Measurements from ENCODE around the gene CRYGN.

Gene CRYGN

GRCh38 chr7:151460474-151460855 lies 20.5 kb upstream of the CRYGN start:
- TF ChIP-seq, protein P1, sequence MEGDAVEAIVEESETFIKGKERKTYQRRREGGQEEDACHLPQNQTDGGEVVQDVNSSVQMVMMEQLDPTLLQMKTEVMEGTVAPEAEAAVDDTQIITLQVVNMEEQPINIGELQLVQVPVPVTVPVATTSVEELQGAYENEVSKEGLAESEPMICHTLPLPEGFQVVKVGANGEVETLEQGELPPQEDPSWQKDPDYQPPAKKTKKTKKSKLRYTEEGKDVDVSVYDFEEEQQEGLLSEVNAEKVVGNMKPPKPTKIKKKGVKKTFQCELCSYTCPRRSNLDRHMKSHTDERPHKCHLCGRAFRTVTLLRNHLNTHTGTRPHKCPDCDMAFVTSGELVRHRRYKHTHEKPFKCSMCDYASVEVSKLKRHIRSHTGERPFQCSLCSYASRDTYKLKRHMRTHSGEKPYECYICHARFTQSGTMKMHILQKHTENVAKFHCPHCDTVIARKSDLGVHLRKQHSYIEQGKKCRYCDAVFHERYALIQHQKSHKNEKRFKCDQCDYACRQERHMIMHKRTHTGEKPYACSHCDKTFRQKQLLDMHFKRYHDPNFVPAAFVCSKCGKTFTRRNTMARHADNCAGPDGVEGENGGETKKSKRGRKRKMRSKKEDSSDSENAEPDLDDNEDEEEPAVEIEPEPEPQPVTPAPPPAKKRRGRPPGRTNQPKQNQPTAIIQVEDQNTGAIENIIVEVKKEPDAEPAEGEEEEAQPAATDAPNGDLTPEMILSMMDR (conservative IDR thresholded peaks at IDR 0.05; ENCODE audit: control insufficient read depth, insufficient read depth, low read depth, low read length) = no peak
- DNase-seq (ENCODE audit: low read depth) = no peak
- H3K4me3 ChIP-seq (ENCODE audit: control insufficient read depth, low read depth, low read length) = peak overlapping the region; percentile 20

DNA sequence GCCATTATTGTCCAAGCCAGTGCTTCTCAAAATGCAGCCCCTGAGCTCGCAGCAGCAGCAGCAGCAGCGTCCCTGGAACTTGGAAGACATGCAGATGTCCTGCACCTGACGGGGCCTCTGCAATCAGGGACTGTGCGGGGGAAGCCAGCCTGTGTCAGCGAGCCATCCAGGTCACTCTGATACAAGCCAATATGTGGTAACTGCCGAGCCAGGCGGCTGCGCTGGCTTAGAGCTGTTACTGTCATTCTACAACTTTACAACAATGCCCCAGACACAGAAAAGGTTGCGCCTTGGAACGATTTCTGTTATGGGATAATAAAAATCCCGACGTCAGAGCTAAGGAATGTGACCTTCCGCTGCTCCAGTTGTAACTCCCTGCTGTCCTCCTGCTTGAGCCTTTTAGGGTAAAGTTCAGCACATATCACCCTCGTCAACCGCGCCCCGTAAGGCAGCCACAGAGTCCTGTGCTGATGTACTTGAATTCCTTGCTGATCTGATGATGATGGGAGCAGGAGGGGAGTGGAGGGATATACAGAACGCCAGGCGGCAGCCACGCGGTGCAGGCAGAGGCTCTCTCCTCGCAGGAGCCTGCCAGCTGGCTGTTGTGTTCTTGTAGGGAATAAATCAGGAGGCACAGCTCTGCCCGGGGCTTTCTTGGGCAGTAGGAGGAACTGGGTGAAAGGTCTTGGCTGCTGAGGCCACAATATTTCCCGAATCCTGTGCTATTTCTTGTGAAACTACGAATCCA lies 20.0 kb upstream of the CRYGN start:
- TF ChIP-seq, protein P1 (conservative IDR thresholded peaks at IDR 0.05; ENCODE audit: control insufficient read depth, insufficient read depth, low read depth, low read length) = peak; percentile 38
- H3K4me3 ChIP-seq (ENCODE audit: control insufficient read depth, low read depth, low read length) = peak overlapping the region; percentile 20
- peak; percentile 88 for DNase-seq (ENCODE audit: low read depth)

DNA sequence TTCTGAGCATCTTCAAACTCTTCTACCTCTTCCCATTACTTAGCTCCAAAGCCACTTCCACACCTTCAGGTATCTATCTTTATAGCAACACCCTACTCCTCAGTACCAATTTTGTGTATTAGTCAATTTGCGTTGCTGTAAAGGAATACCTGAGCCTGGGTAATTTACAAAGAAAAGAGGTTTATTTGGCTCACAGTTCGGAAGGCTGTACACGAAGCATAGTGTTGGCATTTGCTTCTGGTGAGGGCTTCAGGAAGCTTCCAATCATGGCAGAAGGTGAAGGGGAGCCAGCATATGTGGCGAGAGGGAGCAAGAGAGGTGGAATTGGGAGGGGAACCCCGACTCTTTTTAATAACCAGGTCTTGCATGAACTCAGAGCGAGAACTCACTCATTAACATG lies 17.6 kb upstream of the CRYGN start:
- no peak overlapping the region for H3K4me3 ChIP-seq (ENCODE audit: control insufficient read depth, low read depth, low read length)
- TF ChIP-seq, protein P1 (conservative IDR thresholded peaks at IDR 0.05; ENCODE audit: control insufficient read depth, insufficient read depth, low read depth, low read length) = no peak
- DNase-seq (ENCODE audit: low read depth) = no peak

- TF ChIP-seq, protein P1 (conservative IDR thresholded peaks at IDR 0.05; ENCODE audit: control insufficient read depth, insufficient read depth, low read depth, low read length) = no peak
- no peak for DNase-seq (ENCODE audit: low read depth)
- no peak overlapping the region for H3K4me3 ChIP-seq (ENCODE audit: control insufficient read depth, low read depth, low read length)
Observed at GRCh38 chr7:151456782-151457181, 16.8 kb upstream of the CRYGN start.

- TF ChIP-seq, protein P1 (conservative IDR thresholded peaks at IDR 0.05; ENCODE audit: control insufficient read depth, insufficient read depth, low read depth, low read length) = no peak
- no peak for DNase-seq (ENCODE audit: low read depth)
- no peak overlapping the region for H3K4me3 ChIP-seq (ENCODE audit: control insufficient read depth, low read depth, low read length)
Observed at GRCh38 chr7:151456276-151456675, 16.3 kb upstream of the CRYGN start.

DNA sequence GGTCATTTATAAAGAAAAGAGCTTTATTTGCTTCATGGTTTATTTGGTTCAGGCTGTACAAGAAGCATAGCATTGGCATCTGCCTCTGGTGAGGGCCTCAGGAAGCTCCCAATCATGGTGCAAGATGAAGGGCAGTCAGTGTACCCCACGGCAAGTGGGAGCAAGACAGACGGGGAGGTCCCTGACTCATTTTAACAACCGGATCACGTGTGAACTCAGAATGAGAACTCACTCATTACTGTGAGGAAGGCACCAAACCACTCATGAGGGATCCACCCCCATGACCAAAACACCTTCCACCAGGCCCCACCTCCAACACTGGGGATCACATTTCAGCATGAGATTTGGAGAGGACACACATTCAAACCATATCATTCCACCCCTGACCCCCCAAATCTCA lies 15.7 kb upstream of the CRYGN start:
- TF ChIP-seq, protein P1 (conservative IDR thresholded peaks at IDR 0.05; ENCODE audit: control insufficient read depth, insufficient read depth, low read depth, low read length) = no peak
- H3K4me3 ChIP-seq (ENCODE audit: control insufficient read depth, low read depth, low read length) = no peak overlapping the region
- DNase-seq (ENCODE audit: low read depth) = no peak
